SU-DHL-6 (cell line): ENCODE measurements around the gene ALPI.
"Not testable (repeated sequence)": the region's sequence is repeated elsewhere in the genome, so short reads cannot be mapped to it uniquely, and the experiment has no call there.

ENCODE experiments used
- CTCF ChIP-seq: fragments of 200-600 bp; sonication (generic); IDR thresholded peaks from one replicate; pipeline ENCODE4 v1.5.1; 2017; ENCODE audit warnings: antibody characterized with exemption, mild to moderate bottlenecking, low read length, moderate library complexity; ENCODE audit not compliant: insufficient read depth, poor library complexity, severe bottlenecking
- EZH2phosphoT487 ChIP-seq: fragments of 200-600 bp; sonication (generic), shearing (Covaris generic); conservative IDR thresholded peaks from 2 replicates; pipeline ENCODE4 v1.6.1; 2018; ENCODE audit warnings: mild to moderate bottlenecking, antibody characterized with exemption, low read length, moderate library complexity, mixed read lengths

DNA sequence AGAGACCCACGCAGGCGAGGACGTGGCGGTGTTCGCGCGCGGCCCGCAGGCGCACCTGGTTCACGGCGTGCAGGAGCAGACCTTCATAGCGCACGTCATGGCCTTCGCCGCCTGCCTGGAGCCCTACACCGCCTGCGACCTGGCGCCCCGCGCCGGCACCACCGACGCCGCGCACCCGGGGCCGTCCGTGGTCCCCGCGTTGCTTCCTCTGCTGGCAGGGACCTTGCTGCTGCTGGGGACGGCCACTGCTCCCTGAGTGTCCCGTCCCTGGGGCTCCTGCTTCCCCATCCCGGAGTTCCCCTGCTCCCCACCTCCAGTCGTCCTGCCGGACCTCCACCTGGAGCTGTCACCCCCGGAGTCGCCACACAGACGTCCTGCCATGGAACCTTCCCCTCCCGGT is 46.3 kb upstream of the ALPI start:
- not testable (repeated sequence) for TF ChIP-seq CTCF, EZH2phosphoT487
